Heart left ventricle (tissue), 16 donors: ENCODE data around the gene CNBD2. TPM values are rescaled to one million over a fixed set of nuclear protein-coding genes. Genes with fewer than 3 reads are reported as not detected.

Source experiments
- ATAC-seq, 4 donors: fragments of 200-7000 bp; cut with Tn5 transposase; one replicate each; pipeline ENCODE4 v1.9.1; 2020 to 2022; ENCODE audit warnings: moderate library complexity in 4 of 4, mild to moderate bottlenecking in 3 of 4, moderate number of reproducible peaks in 1 of 4
- DNase-seq, 5 donors: peaks; one replicate each; pipeline ENCODE4 v3.0.0-alpha.2; 2020
- H3K27ac ChIP-seq, 12 donors: fragments of 200-600 bp; sonication (generic) in 4 of 12; one replicate each; pipeline versions ENCODE4 v1.5.0 to v1.8.0; 2016 to 2022; ENCODE audit warnings: mild to moderate bottlenecking in 2 of 12
- H3K27me3 ChIP-seq, 9 donors: fragments of 200-600 bp; sonication (generic) in 2 of 9; one replicate each; pipeline versions ENCODE4 v1.5.1 to v1.8.0; 2016 to 2022; ENCODE audit warnings: mild to moderate bottlenecking in 3 of 9
- H3K36me3 ChIP-seq, 9 donors: fragments of 200-600 bp; sonication (generic) in 2 of 9; one replicate each; pipeline versions ENCODE4 v1.5.0 to v1.8.0; 2018 to 2022; ENCODE audit warnings: mild to moderate bottlenecking in 2 of 9
- H3K4me1 ChIP-seq, 12 donors: fragments of 200-600 bp; sonication (generic) in 4 of 12; one replicate each; pipeline versions ENCODE4 v1.5.0 to v1.8.0; 2016 to 2022; ENCODE audit warnings: mild to moderate bottlenecking in 3 of 12
- H3K4me3 ChIP-seq, 12 donors: fragments of 200-600 bp; sonication (generic) in 4 of 12; one replicate each; pipeline versions ENCODE4 v1.5.0 to v1.8.0; 2017 to 2022; ENCODE audit warnings: mild to moderate bottlenecking in 9 of 12, moderate library complexity in 4 of 12
- H3K9me3 ChIP-seq, 12 donors: fragments of 200-600 bp; sonication (generic) in 4 of 12; one replicate each; pipeline versions ENCODE4 v1.5.0 to v1.8.0; 2016 to 2022; ENCODE audit warnings: mild to moderate bottlenecking in 1 of 12
- POLR2A ChIP-seq, 2 donors: fragments of 450-650 bp; IDR thresholded peaks; one replicate each; pipeline ENCODE4 v1.6.1; 2017; ENCODE audit warnings: antibody characterized with exemption in 2 of 2, mild to moderate bottlenecking in 2 of 2, moderate library complexity in 2 of 2
- WGBS, 4 donors: extraction: QIAGEN DNeasy Blood & Tissue Kit in 2 of 4; methylation state at CpG; one replicate each; pipeline versions ENCODE4 v1.1.5 to v1.1.7; 2013 to 2018; 5-methylcytosine and 5-hydroxymethylcytosine counted together
- intact Hi-C, 10 donors: fragments of 100-400 bp; cut with DNase I; formaldehyde crosslinking; loops; one replicate each; pipeline versions ENCODE4 v1.11.1 to v1.14.2; 2022
- polyA plus RNA-seq, 2 donors: library from polyadenylated mRNA; stranded (reverse); fragments of 200-250 nt; gene quantifications; one replicate each; pipeline ENCODE4 v1.2.3, GENCODE V29; 2013
- total RNA-seq, 9 donors: library from RNA; depleted of rRNA in 2 of 9; stranded (reverse); fragments of >200 nt in 2 of 9; fragmentation: NEBNext Ultra II Directional in 3 of 9; extraction: Animal tissue kit (Norgen Biotek cat#: 25700) in 3 of 9; gene quantifications; one replicate each; pipeline versions ENCODE4 v1.1.0 to v1.2.4, GENCODE V29; 2016 to 2023
- TF ChIP-seq, protein P1 (sequence below), 12 donors: fragments of 200-600 bp; sonication (generic) in 4 of 12; IDR thresholded peaks; one replicate each; pipeline versions ENCODE4 v1.5.0 to v1.8.0; 2018 to 2022; ENCODE audit warnings: antibody characterized with exemption in 12 of 12, mild to moderate bottlenecking in 5 of 12
- donor health status: ischemic (EF 13 %, LVEDD 7.1; RV severe dilation, severe dysfunction).
- donor health status: healthy with polysubstance abuse.
- donor health status: DM: no; HTN: yes; CAD: no.
- donor health status: DM: no; HTN: no; CAD: no.
- donor health status: ischemic (EF 25% LVEDD 6.9; RV normal size, moderate dysfunction).
- donor health status: ischemic (EF 25% LVEDD 5.7; RV mildly dilated, moderate dysfunction).
- donor health status: healthy.
- donor health status: DM: yes; HTN: yes; CAD: no.
- donor health status: ischemic (EF 35%, LVEDD 5.7; RV mildly dilated, moderate dysfunction).
- donor health status: nonischemic (EF 11% LVEDD 7.7; RV severe dilation, severe dysfunction).
- donor health status: DM: yes; HTN: yes; CAD: no.
- donor health status: PGD.
- donor health status: ischemic (EF 29% LVEDD 5.4; RV normal size, mild dysfunction).
- donor health status: nonischemic (EF 23%, LVEDD 6.1; RV moderate dilation, normal function).

Gene CNBD2
- total and polyA plus RNA-seq, 11 donors: 1.4 to 7.7 (median 3.6) TPM; not detected in 1

GRCh38 chr20:36055145-36055544, 86.8 kb downstream of the CNBD2 start:
- Histone ChIP-seq H3K4me1 (peaks cover 0 to 10% (median 4%) of the 10 kb centered on the region in 12 donors), H3K27ac (no peak overlapping the region), H3K4me3 (no peak overlapping the region), H3K36me3 (no peaks in the 10 kb centered on the region), H3K27me3 (no peaks in the 10 kb centered on the region), H3K9me3 (no peaks in the 10 kb centered on the region)
- ATAC-seq (no peak), DNase-seq (no peak)
- TF ChIP-seq, protein P1, sequence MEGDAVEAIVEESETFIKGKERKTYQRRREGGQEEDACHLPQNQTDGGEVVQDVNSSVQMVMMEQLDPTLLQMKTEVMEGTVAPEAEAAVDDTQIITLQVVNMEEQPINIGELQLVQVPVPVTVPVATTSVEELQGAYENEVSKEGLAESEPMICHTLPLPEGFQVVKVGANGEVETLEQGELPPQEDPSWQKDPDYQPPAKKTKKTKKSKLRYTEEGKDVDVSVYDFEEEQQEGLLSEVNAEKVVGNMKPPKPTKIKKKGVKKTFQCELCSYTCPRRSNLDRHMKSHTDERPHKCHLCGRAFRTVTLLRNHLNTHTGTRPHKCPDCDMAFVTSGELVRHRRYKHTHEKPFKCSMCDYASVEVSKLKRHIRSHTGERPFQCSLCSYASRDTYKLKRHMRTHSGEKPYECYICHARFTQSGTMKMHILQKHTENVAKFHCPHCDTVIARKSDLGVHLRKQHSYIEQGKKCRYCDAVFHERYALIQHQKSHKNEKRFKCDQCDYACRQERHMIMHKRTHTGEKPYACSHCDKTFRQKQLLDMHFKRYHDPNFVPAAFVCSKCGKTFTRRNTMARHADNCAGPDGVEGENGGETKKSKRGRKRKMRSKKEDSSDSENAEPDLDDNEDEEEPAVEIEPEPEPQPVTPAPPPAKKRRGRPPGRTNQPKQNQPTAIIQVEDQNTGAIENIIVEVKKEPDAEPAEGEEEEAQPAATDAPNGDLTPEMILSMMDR (IDR thresholded peaks at IDR 0.05): no peak
- TF ChIP-seq POLR2A (IDR thresholded peaks at IDR 0.05): no peak
- intact Hi-C loops: no loop called here
- WGBS, 4 donors: 71 to 78% (median 76%) methylated on average over 4 of the region's 4 CpGs

GRCh38 chr20:36060676-36061075, 92.3 kb downstream of the CNBD2 start:
- DNase-seq (no peak), ATAC-seq (no peak)
- Histone ChIP-seq H3K27ac (no peak overlapping the region), H3K4me1 (peaks cover 0 to 24% (median 11%) of the 10 kb centered on the region in 12 donors), H3K27me3 (no peaks in the 10 kb centered on the region), H3K9me3 (peaks cover 0 to 4% (median 0%) of the 10 kb centered on the region in 12 donors), H3K36me3 (no peaks in the 10 kb centered on the region), H3K4me3 (no peak overlapping the region)
- WGBS, 4 donors: 93 to 100% (median 98%) methylated on average over 1 of the region's 1 CpG
- no peak for TF ChIP-seq POLR2A (IDR thresholded peaks at IDR 0.05)
- TF ChIP-seq, protein P1 (IDR thresholded peaks at IDR 0.05): no peak
- intact Hi-C loops: loop anchor here in 1 of 10 donors (5.0 kb wide), 1 partner anchor 82 kb away; no protein-coding TSS in a partner anchor

DNA sequence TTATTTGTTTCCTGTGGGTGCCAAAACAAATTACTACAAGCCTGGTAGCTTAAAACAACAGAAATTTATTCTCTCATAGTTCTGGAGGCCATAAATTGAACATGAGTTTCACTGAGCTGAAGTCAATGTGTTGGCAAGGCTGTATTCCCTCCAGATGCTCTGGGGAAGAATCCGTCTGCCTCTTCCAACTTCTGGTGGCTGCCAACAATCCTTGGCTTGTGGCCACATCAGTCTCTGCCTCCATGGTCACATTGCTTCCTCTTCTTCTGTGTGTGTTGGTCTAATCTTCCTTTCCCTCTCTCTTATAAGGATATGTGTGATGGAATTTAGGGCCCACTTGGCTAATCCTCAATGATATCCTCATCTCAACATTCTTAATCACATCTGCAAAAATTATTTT, 93.4 kb downstream of the CNBD2 start:
- peaks cover 0 to 4% (median 0%) of the 10 kb centered on the region in 12 donors for H3K9me3 ChIP-seq
- 0 to 19% (median 7%) methylated on average over 1 of the region's 1 CpG for WGBS, 4 donors
- peak overlapping the region in 1 of 12 donors; percentile 16 for H3K27ac ChIP-seq
- no peak overlapping the region for H3K4me3 ChIP-seq
- no peaks in the 10 kb centered on the region for H3K36me3 ChIP-seq
- no peak for TF ChIP-seq POLR2A (IDR thresholded peaks at IDR 0.05)
- TF ChIP-seq, protein P1 (IDR thresholded peaks at IDR 0.05): no peak
- H3K27me3 ChIP-seq: no peaks in the 10 kb centered on the region
- intact Hi-C loops: loop anchor here in 1 of 10 donors (5.0 kb wide), 1 partner anchor 81 kb away; no protein-coding TSS in a partner anchor
- peaks cover 0 to 24% (median 11%) of the 10 kb centered on the region in 12 donors for H3K4me1 ChIP-seq
- ATAC-seq (no peak), DNase-seq (peak in 4 of 5 donors; percentile 40 to 64 (median 44))

- H3K9me3 ChIP-seq: peaks cover 0 to 4% (median 0%) of the 10 kb centered on the region in 12 donors
- H3K36me3 ChIP-seq: no peaks in the 10 kb centered on the region
- H3K4me1 ChIP-seq: peaks cover 0 to 24% (median 11%) of the 10 kb centered on the region in 12 donors
- TF ChIP-seq, protein P1 (IDR thresholded peaks at IDR 0.05): no peak
- TF ChIP-seq POLR2A (IDR thresholded peaks at IDR 0.05): no peak
- intact Hi-C loops: loop anchor here in 1 of 10 donors (5.0 kb wide), 1 partner anchor 80 kb away; no protein-coding TSS in a partner anchor
- ATAC-seq (no peak), DNase-seq (no peak)
- H3K27me3 ChIP-seq: no peaks in the 10 kb centered on the region
- H3K4me3 ChIP-seq: no peak overlapping the region
- H3K27ac ChIP-seq: no peak overlapping the region
- WGBS, 4 donors: 71 to 76% (median 74%) methylated on average over 1 of the region's 1 CpG
Measured at GRCh38 chr20:36062799-36063198, 94.4 kb downstream of the CNBD2 start.
